Measurements from ENCODE around the gene POTEF.

- TF ChIP-seq CTCF (conservative IDR thresholded peaks at IDR 0.05; ENCODE audit: low read depth in 2 of 2): no peak
- no peak for TF ChIP-seq EZH2 (IDR thresholded peaks at IDR 0.05; ENCODE audit: low read depth, unreplicated experiment)
- no peak for TF ChIP-seq POLR2AphosphoS5 (IDR thresholded peaks at IDR 0.05; ENCODE audit: low read depth)
- TF ChIP-seq EZH2phosphoT487 (IDR thresholded peaks at IDR 0.05; ENCODE audit: unreplicated experiment): no peak
- no peak for TF ChIP-seq REST (IDR thresholded peaks at IDR 0.05; ENCODE audit: unreplicated experiment)
- TF ChIP-seq NANOG (IDR thresholded peaks at IDR 0.05; ENCODE audit: borderline replicate concordance): no peak
- no peak for TF ChIP-seq ZNF331 (CRISPR knock-in tag; IDR thresholded peaks at IDR 0.05; ENCODE audit: low read depth)
Observed at GRCh38 chr2:130162968-130163367, 33.9 kb upstream of the POTEF start.
